Transverse colon (tissue), 4 donors: ENCODE data around the gene GIPC1. TPM values are rescaled to one million over a fixed set of nuclear protein-coding genes. Genes with fewer than 3 reads are reported as not detected.
"Not testable (repeated sequence)": the region's sequence is repeated elsewhere in the genome, so short reads cannot be mapped to it uniquely, and the experiment has no call there.

Experiments
- DNase-seq: peaks from one replicate; pipeline ENCODE4 v3.0.0-alpha.2; 2019
- H3K27ac ChIP-seq, 4 donors: fragments of 200-600 bp; sonication (generic); 2 replicates each; pipeline ENCODE4 v1.5.1; 2016 to 2018; ENCODE audit warnings: inconsistent platforms in 4 of 4
- H3K27me3 ChIP-seq: fragments of 200-600 bp; sonication (generic); 2 replicates; pipeline ENCODE4 v1.5.1; 2017; ENCODE audit warnings: inconsistent platforms
- H3K36me3 ChIP-seq, 4 donors: fragments of 200-600 bp; sonication (generic); 2 replicates each; pipeline ENCODE4 v1.5.1; 2017 to 2019; ENCODE audit warnings: inconsistent platforms in 4 of 4
- H3K4me1 ChIP-seq, 4 donors: fragments of 200-600 bp; sonication (generic); 2 replicates each; pipeline ENCODE4 v1.5.1; 2017 to 2020; ENCODE audit warnings: inconsistent platforms in 4 of 4
- H3K4me3 ChIP-seq, 4 donors: fragments of 200-600 bp; sonication (generic); 1 replicate in 1 of 4; 2 replicates in 3 of 4; pipeline versions ENCODE4 v1.5.1 to v1.6.1; 2017 to 2019; ENCODE audit warnings: inconsistent platforms in 4 of 4
- H3K9me3 ChIP-seq, 2 donors: fragments of 200-600 bp; sonication (generic); 2 replicates each; pipeline ENCODE4 v1.5.1; 2017 to 2019; ENCODE audit warnings: inconsistent platforms in 2 of 2
- EP300 ChIP-seq: sonication (generic); formaldehyde crosslinking; IDR thresholded peaks from one replicate; pipeline ENCODE4 v1.6.1; 2017; ENCODE audit warnings: antibody characterized with exemption, low read depth
- POLR2A ChIP-seq: fragments of 450-650 bp; IDR thresholded peaks from one replicate; pipeline ENCODE4 v1.6.1; 2016; ENCODE audit warnings: antibody characterized with exemption, mild to moderate bottlenecking, moderate library complexity
- POLR2AphosphoS5 ChIP-seq, 3 donors: sonication (generic); formaldehyde crosslinking; IDR thresholded peaks; one replicate each; pipeline ENCODE4 v1.6.1; 2016; ENCODE audit warnings: antibody characterized with exemption in 3 of 3
- WGBS, 2 donors: methylation state at CpG; one replicate each; pipeline ENCODE4 v1.1.5; 2018; ENCODE audit warnings: low coverage in 1 of 2; 5-methylcytosine and 5-hydroxymethylcytosine counted together
- in situ Hi-C, 4 donors: fragments of 200-750 bp; cut with MboI; loops; one replicate each; pipeline versions ENCODE4 v1.15.0 to v1.15.1; 2017; ENCODE audit warnings: low sequenced_read_pairs in 3 of 4, low pct_ligation_motif_present in 1 of 4, low pct_unique_long_range_greater_than_20kb in 1 of 4
- intact Hi-C: fragments of 100-400 bp; cut with DNase I; formaldehyde crosslinking; loops from one replicate; pipeline ENCODE4 v1.15.1; 2023; ENCODE audit warnings: low total_unique reads
- total RNA-seq, 4 donors: library from RNA; depleted of rRNA; stranded (reverse); fragments of >200 nt; gene quantifications; one replicate each; pipeline ENCODE4 v1.1.0, GENCODE V29; 2016
- TF ChIP-seq, protein P1 (sequence below), 5 experiments: fragments of 200-600 bp in 3 of 5; fragments of 450-650 bp in 2 of 5; sonication (generic) in 3 of 5; IDR thresholded peaks; 1 replicate in 2 of 5; 2 replicates in 3 of 5; pipeline ENCODE4 v1.5.1; 2016 to 2017; ENCODE audit warnings: antibody characterized with exemption in 5 of 5, inconsistent platforms in 3 of 5, mild to moderate bottlenecking in 2 of 5, moderate library complexity in 1 of 5

Gene GIPC1
- total RNA-seq, 4 donors from 2014 or later: 295 to 569 (median 362) TPM

GRCh38 chr19:14505488-14506239 lies 9.7 kb upstream of the GIPC1 start:
- no peaks in the 10 kb centered on the region for H3K9me3 ChIP-seq
- intact Hi-C loops (no loop called here), in situ Hi-C loops (no loop called here)
- TF ChIP-seq POLR2A (peak; percentile 21), EP300 (no peak), POLR2AphosphoS5 (IDR thresholded peaks at IDR 0.05) (peak in 1 of 3 donors; percentile 31)
- TF ChIP-seq, protein P1, sequence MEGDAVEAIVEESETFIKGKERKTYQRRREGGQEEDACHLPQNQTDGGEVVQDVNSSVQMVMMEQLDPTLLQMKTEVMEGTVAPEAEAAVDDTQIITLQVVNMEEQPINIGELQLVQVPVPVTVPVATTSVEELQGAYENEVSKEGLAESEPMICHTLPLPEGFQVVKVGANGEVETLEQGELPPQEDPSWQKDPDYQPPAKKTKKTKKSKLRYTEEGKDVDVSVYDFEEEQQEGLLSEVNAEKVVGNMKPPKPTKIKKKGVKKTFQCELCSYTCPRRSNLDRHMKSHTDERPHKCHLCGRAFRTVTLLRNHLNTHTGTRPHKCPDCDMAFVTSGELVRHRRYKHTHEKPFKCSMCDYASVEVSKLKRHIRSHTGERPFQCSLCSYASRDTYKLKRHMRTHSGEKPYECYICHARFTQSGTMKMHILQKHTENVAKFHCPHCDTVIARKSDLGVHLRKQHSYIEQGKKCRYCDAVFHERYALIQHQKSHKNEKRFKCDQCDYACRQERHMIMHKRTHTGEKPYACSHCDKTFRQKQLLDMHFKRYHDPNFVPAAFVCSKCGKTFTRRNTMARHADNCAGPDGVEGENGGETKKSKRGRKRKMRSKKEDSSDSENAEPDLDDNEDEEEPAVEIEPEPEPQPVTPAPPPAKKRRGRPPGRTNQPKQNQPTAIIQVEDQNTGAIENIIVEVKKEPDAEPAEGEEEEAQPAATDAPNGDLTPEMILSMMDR (IDR thresholded peaks at IDR 0.05): peak; percentile 66 to 89 (median 74)
- H3K36me3 ChIP-seq: no peaks in the 10 kb centered on the region
- WGBS, 2 donors: 31 to 42% methylated on average over 5 to 19 of the region's 19 CpGs
- peak; percentile 79 for DNase-seq
- H3K4me3 ChIP-seq: no peak overlapping the region
- H3K27ac ChIP-seq: peak overlapping the region; percentile 75 to 87 (median 82)
- no peaks in the 10 kb centered on the region for H3K27me3 ChIP-seq
- H3K4me1 ChIP-seq: peaks cover 3 to 29% (median 14%) of the 10 kb centered on the region in 4 donors

- intact Hi-C loops, H3K4me3 ChIP-seq, H3K36me3 ChIP-seq, DNase-seq, H3K9me3 ChIP-seq, H3K27me3 ChIP-seq, in situ Hi-C loops: not testable (repeated sequence)
- 82% methylated on average over 8 of the region's 8 CpGs; no CpG with 5 or more reads in 1 of the 2 donors for WGBS, 2 donors
- Histone ChIP-seq H3K4me1 (peaks cover 3 to 22% (median 12%) of the 10 kb centered on the region in 4 donors), H3K27ac (peak overlapping the region in 3 of 4 donors; percentile 75 to 87 (median 87))
These were observed 8.6 kb upstream of the GIPC1 start for GRCh38 chr19:14504575-14504974.

DNA sequence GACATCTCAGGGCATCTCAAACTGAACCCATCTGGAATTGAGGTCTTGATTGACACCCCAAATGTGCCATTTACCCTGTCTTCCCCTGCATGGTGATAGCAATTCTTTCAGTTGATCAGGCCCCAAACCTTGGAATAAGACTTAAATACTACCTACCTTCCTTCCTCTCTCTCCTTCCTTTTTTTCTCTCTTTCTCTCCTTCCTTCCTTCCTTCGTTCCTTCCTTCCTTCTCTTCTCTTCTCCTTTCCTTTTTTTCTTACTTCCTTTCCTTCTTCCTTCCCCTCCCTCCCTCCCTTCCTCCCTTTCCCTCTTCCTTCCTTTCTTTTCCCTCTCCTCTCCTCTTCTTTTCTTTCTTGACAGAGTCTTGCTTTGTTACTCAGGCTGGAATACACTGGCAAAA lies 7.4 kb upstream of the GIPC1 start:
- no peak overlapping the region for H3K27ac ChIP-seq
- intact Hi-C loops: no loop called here
- WGBS, 2 donors: 70 to 86% methylated on average over 1 of the region's 1 CpG
- no peak overlapping the region for H3K4me3 ChIP-seq
- H3K9me3 ChIP-seq: no peaks in the 10 kb centered on the region
- H3K27me3 ChIP-seq: no peaks in the 10 kb centered on the region
- TF ChIP-seq POLR2AphosphoS5 (IDR thresholded peaks at IDR 0.05) (no peak), POLR2A (no peak), EP300 (no peak)
- TF ChIP-seq, protein P1 (IDR thresholded peaks at IDR 0.05): no peak
- peaks cover 3 to 21% (median 13%) of the 10 kb centered on the region in 4 donors for H3K4me1 ChIP-seq
- in situ Hi-C loops: no loop called here
- DNase-seq: no peak
- no peaks in the 10 kb centered on the region for H3K36me3 ChIP-seq

- WGBS, 2 donors: 80 to 93% methylated on average over 2 to 11 of the region's 11 CpGs
- H3K4me1 ChIP-seq: peaks cover 3 to 29% (median 18%) of the 10 kb centered on the region in 4 donors
- no peaks in the 10 kb centered on the region for H3K9me3 ChIP-seq
- H3K4me3 ChIP-seq: no peak overlapping the region
- H3K27ac ChIP-seq: no peak overlapping the region
- H3K36me3 ChIP-seq: no peaks in the 10 kb centered on the region
- in situ Hi-C loops: no loop called here
- DNase-seq: no peak
- TF ChIP-seq POLR2AphosphoS5 (IDR thresholded peaks at IDR 0.05) (no peak), POLR2A (no peak), EP300 (no peak)
- TF ChIP-seq, protein P1 (IDR thresholded peaks at IDR 0.05): no peak
- intact Hi-C loops: no loop called here
- no peaks in the 10 kb centered on the region for H3K27me3 ChIP-seq
These were observed 6.6 kb upstream of the GIPC1 start for GRCh38 chr19:14502334-14503092.
